Medulla oblongata (tissue), 1 donor: Measurements from ENCODE around the gene ATP2B3.

Experiments
- DNase-seq: peaks from one replicate; pipeline ENCODE4 v3.0.0-alpha.2; 2015; ENCODE audit errors: extremely low spot score

Gene ATP2B3

GRCh38 chrX:153612413-153612812 is 95.0 kb downstream of the ATP2B3 start:
- DNase-seq, result no peak

DNA sequence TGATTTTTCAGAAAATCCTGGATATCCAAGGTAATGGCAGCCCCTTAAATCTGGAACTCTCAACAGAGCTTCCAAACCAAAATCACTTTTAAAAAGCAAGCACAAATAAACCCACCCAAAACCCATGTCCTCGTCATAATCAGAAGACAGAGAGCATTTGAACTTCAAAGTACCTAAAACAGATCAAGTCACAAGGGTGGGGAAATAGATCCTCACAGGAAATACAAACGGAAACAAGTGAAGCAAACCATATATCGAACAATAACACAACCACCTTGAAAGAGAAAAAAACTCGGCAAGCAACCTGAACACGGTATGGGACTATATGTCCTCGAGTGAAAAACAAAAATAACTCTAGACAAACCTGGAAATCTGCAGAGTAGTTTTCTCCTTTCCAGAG is 97.4 kb downstream of the ATP2B3 start:
- no peak for DNase-seq

DNA sequence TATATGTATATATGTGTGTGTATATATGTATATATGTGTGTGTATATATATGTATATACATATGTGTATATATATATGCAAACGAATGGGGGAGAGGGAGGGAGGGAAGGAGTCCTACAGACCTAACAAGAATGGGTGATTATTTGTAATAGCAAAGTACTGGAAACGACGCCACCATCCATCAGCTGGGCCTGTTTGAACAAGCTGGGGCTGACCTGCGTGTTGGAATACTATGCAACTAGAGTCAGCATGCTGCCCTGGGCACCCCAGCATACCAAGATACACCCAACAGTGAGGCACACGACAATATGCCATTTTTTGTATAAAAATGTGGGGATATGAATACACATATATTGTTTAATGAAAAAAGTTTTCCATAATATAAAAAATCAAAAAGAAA is 103.1 kb downstream of the ATP2B3 start:
- DNase-seq, result no peak

GRCh38 chrX:153621949-153622598 is 104.6 kb downstream of the ATP2B3 start:
- DNase-seq, result no peak

DNA sequence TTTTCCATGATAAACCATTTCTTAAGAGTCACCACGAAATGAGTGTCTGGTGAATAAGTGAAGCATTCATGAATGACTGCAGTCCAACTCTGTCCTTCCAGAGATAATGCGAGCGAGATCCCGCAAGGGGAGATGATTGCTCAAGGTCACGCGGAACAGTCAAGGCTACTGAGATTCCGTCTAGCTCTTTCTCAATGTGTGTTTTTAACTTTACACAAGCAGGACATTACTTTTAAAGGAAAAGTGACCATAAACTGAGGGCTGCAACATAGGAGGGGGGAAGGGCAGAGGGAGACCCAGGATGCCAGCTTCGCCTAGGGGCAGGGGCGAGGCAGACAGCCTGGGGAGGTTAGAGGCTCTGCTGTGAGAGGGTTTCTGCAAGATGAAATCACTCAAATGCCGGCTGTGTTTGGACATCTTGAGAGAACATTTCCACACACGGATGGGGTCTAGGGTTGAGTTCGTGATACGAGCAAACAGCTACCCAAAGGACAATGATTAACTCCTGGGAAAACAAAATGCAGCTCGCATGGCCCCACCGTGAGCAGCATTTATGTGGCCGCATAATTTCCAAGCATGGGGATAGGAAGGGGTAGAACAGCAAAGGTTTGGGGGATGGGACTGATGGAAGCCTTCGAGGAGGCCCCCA is 105.3 kb downstream of the ATP2B3 start:
- DNase-seq, result no peak

GRCh38 chrX:153623310-153624029 is 106.0 kb downstream of the ATP2B3 start:
- no peak for DNase-seq

GRCh38 chrX:153624196-153625091 is 107.0 kb downstream of the ATP2B3 start:
- no peak for DNase-seq

DNA sequence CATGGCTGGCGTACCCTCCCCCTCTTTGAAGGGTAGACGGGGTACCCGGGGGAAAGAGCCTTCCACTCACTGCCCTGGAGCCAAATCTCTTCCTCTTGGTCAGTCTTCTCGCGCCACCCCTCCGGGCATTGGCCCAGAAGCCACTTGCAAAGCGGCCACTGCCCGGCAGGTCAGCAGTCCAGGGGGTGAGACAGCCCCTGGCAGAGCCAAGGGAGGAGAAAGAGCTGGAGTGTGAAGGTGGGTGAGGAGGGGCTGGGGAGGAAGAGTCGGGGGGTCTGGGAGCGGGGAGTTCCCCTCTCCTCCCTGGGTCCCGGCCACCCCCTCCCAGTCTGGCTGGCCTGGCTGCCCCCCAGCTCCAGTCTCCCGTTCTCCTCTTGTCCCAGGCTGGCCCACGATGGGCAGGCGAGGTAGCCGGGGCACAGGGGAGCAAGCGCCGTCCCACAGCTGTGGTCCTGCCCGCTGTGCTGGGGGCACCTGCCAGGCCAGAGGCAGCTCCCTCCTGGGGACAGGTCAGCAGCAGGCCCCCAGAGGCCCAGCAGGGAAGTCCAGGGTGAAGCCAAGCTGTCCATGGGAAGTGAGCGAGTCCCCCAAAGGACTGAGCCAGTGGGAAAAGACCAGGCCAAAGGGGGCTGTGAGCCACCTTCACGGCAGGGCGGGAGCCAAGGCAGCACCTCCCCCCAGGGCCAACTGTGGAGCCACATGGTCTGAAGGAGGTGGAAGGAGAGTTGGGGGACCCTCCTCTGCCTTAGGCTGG is 108.0 kb downstream of the ATP2B3 start:
- DNase-seq, result no peak

GRCh38 chrX:153626025-153626633 is 108.7 kb downstream of the ATP2B3 start:
- DNase-seq, result no peak

DNA sequence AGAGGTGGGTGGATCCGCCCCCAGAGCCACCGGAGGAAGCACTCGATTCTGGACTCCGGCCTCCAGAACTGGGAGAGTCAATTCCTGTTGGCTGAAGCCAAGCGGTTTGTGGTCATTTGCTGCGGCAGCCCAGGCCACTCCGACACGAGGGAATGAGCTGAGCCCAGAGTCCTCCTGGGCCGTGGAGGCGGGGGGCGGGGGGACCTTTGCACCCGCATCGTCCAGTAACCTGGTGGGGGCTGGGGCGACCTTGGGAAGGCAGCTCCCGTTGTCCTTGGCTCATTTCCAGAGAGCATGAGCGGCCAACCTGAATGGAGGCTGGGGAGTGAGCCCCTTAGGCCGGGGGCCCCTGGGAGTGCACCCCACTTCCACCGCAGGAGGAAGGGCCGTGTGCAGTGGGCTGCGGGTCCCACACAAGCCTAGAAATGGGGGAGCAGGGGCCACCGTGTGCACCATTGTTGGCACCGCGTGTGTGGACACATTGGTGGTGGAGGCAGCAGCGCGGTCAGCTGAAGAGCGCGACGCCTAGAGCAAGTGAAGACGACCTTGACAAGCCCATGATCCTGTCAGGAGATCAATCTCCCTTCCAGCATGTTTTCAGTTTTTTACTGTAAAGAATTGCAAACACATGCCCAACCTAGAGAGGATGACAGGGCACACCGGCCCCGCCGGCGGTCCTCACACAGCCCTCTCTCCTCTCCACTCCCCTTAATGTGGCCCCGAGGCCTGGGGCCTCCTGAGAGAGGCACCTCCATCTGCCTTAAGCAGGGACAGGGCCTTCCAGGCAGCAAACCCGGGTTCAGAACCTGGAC is 109.6 kb downstream of the ATP2B3 start:
- DNase-seq, result no peak

DNA sequence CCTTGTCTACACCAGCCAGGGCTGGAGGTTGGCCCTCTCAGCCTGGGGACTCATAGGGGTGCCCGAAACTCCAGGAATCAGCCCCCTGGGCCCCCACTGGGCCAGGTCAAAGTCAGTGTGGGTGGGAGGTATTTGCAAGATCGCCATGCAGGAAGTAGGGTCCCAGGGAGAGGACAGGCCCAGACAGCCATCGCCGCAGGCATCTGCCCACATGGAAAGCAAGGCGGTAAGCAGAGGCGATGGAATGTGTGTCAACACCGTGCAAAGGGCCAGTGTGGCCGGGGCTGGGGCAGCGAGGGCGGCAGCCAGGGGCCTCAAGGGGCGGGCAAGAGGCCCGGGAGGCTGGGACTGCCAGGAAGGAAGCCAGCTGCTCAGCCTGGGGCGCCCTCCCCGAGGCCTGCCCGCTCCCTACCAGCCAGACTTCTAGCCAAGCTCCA is 110.3 kb downstream of the ATP2B3 start:
- peak; percentile 8 for DNase-seq

DNA sequence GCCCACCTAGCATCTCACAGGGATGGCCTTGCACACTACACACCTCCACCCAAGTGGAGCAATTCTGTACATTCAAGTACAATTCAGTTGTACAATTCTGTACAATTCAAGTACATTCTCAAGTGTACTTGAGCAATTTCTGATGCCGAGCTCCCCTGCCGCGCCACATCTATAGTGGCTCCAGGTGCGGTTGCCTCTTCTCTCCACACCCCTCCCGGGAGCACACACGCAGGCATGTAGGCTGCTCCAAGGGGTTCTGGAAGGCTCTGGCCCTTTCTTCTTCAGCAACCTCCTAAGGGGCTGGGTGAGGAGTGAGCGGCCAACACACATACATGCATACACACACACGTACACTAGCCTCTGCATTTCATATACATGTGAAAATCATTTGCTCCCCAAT is 110.7 kb downstream of the ATP2B3 start:
- DNase-seq, result no peak

- DNase-seq, result no peak
Measured at GRCh38 chrX:153628665-153629064, 111.2 kb downstream of the ATP2B3 start.

DNA sequence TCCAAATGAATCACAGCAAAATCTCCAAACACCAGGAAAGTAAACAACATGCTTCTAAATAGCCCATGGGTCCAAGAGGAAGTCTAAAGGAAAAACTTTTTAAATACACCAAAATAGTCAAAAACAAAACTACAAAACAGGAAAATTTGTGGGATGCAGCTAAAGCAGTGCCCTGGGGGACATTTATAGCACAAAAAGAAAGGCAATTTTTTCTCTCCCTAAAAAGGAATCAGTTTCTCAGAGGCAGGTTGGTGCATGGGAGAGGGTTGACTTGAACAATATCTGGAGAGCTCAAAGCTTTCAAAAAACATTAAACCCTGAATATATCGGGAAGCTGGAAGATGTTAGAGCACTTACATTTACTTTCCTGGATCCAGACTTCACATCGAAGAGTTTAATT is 113.9 kb downstream of the ATP2B3 start:
- no peak for DNase-seq

DNA sequence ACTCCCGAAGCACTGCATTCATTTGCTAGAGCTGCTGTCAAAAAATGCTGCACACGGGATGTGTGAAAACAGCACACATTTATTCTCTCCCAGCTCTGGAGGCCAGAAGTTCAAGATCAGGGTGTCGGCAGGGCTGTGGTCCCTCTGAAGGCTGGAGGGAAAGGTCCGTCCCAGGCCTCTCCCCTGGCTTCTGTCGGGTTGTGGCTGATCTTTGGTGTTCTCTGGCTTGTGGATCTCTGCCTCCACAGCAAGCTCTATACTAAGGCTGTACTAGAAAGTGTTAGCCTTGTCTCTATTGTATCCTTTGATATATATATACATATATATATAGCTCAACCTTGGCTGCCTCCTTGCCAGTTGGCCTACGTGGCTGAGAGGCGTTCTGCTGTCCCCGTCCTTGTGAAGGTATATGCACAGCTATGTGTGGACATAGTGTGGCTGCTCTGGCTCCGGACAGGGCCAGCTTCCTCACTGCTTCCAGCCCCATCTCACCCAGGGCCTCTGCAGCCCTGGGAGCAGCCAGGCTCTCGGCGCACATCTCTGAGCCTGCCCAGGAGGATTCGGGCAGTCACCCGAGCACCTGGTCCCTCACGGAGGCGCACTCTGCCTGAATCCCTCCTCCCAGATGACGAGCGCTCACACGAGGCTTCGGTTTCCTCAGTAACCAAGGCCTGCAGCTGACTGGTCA is 114.6 kb downstream of the ATP2B3 start:
- DNase-seq, result no peak
